Measurements from ENCODE around the gene ZNF346. TPM values are rescaled to one million over a fixed set of nuclear protein-coding genes. Genes with fewer than 3 reads are reported as not detected.

The ZNF346 gene
- total RNA-seq, 3 donors from 2014 or later (not counting 1 experiment from before 2014, with no cell fraction given): 20.2 to 27.9 (median 21.6) TPM

DNA sequence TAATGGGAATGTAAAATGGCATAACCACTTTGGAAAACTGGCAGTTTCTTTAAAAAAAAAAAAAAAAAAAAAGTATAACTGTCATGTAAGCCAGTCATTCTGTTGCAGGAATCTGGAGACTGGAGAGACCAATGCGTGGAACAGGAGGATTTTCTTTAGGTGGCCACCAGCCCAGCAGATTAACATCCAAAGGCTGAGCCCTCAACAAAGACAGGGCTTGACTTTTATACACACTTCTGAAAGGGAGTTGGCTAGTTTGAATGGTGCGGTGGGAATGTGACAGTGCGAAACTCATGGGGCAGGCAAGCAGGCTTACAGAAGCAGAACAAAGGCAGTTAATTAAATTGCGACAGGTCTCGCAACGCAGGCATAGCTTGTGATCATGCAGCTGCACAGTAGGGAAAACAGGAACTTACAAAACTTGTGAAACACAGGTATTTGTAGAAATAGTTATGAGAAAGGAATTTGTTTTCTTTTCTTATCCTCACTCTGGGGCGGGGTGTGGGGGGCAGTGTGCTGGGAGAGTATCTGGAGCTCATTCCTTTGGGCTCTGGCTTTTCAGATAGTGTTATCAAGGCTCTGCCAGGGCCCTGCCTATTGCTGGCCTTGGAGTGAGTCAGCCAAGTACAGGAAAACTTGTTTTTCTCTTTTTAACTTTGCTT is 27.9 kb upstream of the ZNF346 start:
- H3K9me3 Mint-ChIP-seq: no peaks in the 10 kb centered on the region
- H3K27me3 Mint-ChIP-seq (ENCODE audit: low read depth in 2 of 2): no peaks in the 10 kb centered on the region
- Histone ChIP-seq H3K27me3 (ENCODE audit: control insufficient read depth, insufficient read depth, low read length) (no peaks in the 10 kb centered on the region), H3K9me3 (ENCODE audit: control insufficient read depth, insufficient read depth, low read length) (no peaks in the 10 kb centered on the region), H3K4me1 (ENCODE audit: control insufficient read depth, insufficient read depth, low read length) (peaks cover 6% of the 10 kb centered on the region), H3K36me3 (ENCODE audit: control insufficient read depth, insufficient read depth, low read length) (no peaks in the 10 kb centered on the region), H3K4me3 (ENCODE audit: low read length) (no peak overlapping the region), H3K27ac (ENCODE audit: low read length) (peak overlapping the region; percentile 42)
- WGBS (ENCODE audit: insufficient coverage): 70% methylated on average over 6 of the region's 7 CpGs
- H3K27ac Mint-ChIP-seq: peak overlapping the region; percentile 27 to 71
- no peak overlapping the region for H3K4me3 Mint-ChIP-seq
- TF ChIP-seq, protein P1, sequence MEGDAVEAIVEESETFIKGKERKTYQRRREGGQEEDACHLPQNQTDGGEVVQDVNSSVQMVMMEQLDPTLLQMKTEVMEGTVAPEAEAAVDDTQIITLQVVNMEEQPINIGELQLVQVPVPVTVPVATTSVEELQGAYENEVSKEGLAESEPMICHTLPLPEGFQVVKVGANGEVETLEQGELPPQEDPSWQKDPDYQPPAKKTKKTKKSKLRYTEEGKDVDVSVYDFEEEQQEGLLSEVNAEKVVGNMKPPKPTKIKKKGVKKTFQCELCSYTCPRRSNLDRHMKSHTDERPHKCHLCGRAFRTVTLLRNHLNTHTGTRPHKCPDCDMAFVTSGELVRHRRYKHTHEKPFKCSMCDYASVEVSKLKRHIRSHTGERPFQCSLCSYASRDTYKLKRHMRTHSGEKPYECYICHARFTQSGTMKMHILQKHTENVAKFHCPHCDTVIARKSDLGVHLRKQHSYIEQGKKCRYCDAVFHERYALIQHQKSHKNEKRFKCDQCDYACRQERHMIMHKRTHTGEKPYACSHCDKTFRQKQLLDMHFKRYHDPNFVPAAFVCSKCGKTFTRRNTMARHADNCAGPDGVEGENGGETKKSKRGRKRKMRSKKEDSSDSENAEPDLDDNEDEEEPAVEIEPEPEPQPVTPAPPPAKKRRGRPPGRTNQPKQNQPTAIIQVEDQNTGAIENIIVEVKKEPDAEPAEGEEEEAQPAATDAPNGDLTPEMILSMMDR (IDR thresholded peaks at IDR 0.05): no peak
- DNase-seq (no peak), ATAC-seq (peak in 1 of 3 donors; percentile 74)
- H3K36me3 Mint-ChIP-seq: no peaks in the 10 kb centered on the region
- intact Hi-C loops (cut with micrococcal nuclease): no loop called here
- peaks cover 36 to 49% of the 10 kb centered on the region in 2 donors for H3K4me1 Mint-ChIP-seq

DNA sequence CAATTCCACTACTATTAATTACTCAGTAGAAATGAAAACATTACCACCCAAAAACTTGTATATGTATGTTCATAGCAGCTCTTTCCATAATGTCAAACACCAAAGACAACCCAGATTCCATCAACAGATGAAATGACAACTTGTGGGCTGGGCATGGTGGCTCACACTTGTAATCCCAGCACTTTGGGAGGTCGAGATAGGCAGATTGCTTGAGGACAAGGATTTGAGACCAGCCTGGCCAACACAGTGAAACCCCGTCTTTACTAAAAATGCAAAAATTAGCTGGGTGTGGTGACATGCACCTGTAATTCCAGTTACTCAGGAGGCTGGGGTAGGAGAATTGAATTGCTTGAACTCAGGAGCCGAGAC is 27.4 kb upstream of the ZNF346 start:
- no peak for ATAC-seq
- H3K36me3 ChIP-seq (ENCODE audit: control insufficient read depth, insufficient read depth, low read length): no peaks in the 10 kb centered on the region
- no peak overlapping the region for H3K4me3 Mint-ChIP-seq
- intact Hi-C loops (cut with micrococcal nuclease): no loop called here
- peaks cover 38 to 51% of the 10 kb centered on the region in 2 donors for H3K4me1 Mint-ChIP-seq
- H3K4me3 ChIP-seq (ENCODE audit: low read length): no peak overlapping the region
- peak overlapping the region; percentile 42 for H3K27ac ChIP-seq (ENCODE audit: low read length)
- no peak for DNase-seq
- peaks cover 6% of the 10 kb centered on the region for H3K4me1 ChIP-seq (ENCODE audit: control insufficient read depth, insufficient read depth, low read length)
- no peaks in the 10 kb centered on the region for H3K9me3 Mint-ChIP-seq
- peak overlapping the region in 1 of 2 donors; percentile 27 for H3K27ac Mint-ChIP-seq
- no peaks in the 10 kb centered on the region for H3K27me3 Mint-ChIP-seq (ENCODE audit: low read depth in 2 of 2)
- TF ChIP-seq, protein P1 (IDR thresholded peaks at IDR 0.05): no peak
- no peaks in the 10 kb centered on the region for H3K9me3 ChIP-seq (ENCODE audit: control insufficient read depth, insufficient read depth, low read length)
- WGBS (ENCODE audit: insufficient coverage): 89% methylated on average over 3 of the region's 3 CpGs
- no peaks in the 10 kb centered on the region for H3K27me3 ChIP-seq (ENCODE audit: control insufficient read depth, insufficient read depth, low read length)
- H3K36me3 Mint-ChIP-seq: no peaks in the 10 kb centered on the region

DNA sequence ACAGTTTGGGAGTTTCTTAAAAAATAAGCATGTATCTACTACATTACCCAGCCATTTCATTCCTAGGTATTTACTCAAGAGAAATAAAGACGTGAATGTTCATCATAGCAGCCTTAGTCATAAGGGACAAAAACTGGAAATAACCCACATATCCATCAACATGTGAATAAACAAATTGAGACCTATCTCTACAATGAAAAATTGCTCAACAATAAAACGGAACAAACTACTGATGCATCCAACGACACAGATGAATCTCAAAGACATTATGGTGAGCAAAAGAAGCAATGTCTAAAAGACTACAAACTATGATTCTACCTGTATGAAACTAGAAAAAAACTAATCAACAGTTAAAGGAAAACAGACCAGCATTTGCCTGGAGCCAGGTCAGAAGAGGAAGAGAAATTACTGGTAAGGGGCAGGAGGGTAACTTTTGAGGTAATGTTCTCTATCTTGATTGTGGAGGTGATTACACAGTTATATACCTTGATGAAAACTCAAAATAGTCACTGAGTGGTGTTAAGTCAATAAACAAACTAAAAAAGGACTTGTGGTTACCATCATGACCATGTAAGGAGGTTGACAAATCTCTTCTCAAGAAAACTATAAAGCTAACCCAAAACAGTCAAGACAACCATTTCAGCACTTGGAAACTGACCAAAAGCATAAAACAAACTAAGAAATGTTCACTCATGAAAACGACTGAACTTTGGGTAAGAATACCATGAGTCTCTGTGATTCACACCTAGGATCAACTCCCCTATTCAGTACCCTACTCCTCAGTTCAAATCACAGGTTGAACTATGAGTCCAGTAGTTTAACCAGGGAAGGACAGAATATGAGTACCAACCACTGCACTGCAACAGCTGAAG is 26.4 kb upstream of the ZNF346 start:
- peak in 1 of 3 donors; percentile 12 for ATAC-seq
- H3K4me1 Mint-ChIP-seq: peaks cover 38 to 54% of the 10 kb centered on the region in 2 donors
- H3K27ac Mint-ChIP-seq: peak overlapping the region; percentile 35 to 52
- intact Hi-C loops (cut with micrococcal nuclease): no loop called here
- no peaks in the 10 kb centered on the region for H3K27me3 Mint-ChIP-seq (ENCODE audit: low read depth in 2 of 2)
- DNase-seq: no peak
- Histone ChIP-seq H3K4me1 (ENCODE audit: control insufficient read depth, insufficient read depth, low read length) (peaks cover 6% of the 10 kb centered on the region), H3K27me3 (ENCODE audit: control insufficient read depth, insufficient read depth, low read length) (no peaks in the 10 kb centered on the region), H3K9me3 (ENCODE audit: control insufficient read depth, insufficient read depth, low read length) (no peaks in the 10 kb centered on the region), H3K27ac (ENCODE audit: low read length) (peak overlapping the region; percentile 26), H3K4me3 (ENCODE audit: low read length) (no peak overlapping the region), H3K36me3 (ENCODE audit: control insufficient read depth, insufficient read depth, low read length) (no peaks in the 10 kb centered on the region)
- H3K9me3 Mint-ChIP-seq: no peaks in the 10 kb centered on the region
- H3K36me3 Mint-ChIP-seq: no peaks in the 10 kb centered on the region
- peak overlapping the region; percentile 39 for H3K4me3 Mint-ChIP-seq
- TF ChIP-seq, protein P1 (IDR thresholded peaks at IDR 0.05): no peak
- 72% methylated on average over 4 of the region's 4 CpGs for WGBS (ENCODE audit: insufficient coverage)

Data from natural killer cell (primary cell).